K562 (cell line): Measurements from ENCODE around the gene SNRNP40. TPM values are rescaled to one million over a fixed set of nuclear protein-coding genes. Genes with fewer than 3 reads are reported as not detected.

Experiments used
- ATAC-seq: fragments of 200-7000 bp; cut with Tn5 transposase; 3 replicates; pipeline ENCODE4 v1.9.1; 2020; ENCODE audit warnings: moderate library complexity
- BruUV-seq: library from RNA; stranded (reverse); fragments of 400-500 nt; replicated peaks from 2 replicates; lab custom pipeline; 2021; lab: Mats Ljungman, UMichigan
- CTCF ChIA-PET: fragments of 300-600 bp; formaldehyde crosslinking; extraction: SDS; loops from one replicate; lab custom pipeline; 2021; ENCODE audit warnings: low intra/inter-chr PET ratio; lab: Yijun Ruan, JAX
- POLR2A ChIA-PET: fragments of 300-600, 350-650 bp; sonication (Branson Sonifier 250); formaldehyde crosslinking; extraction: SDS; loops from one replicate; lab custom pipeline; 2021; ENCODE audit warnings: antibody characterized with exemption, inconsistent platforms; lab: Yijun Ruan, JAX
- DNase-seq, 4 experiments: peaks; one replicate each; pipeline versions ENCODE4 v3.0.0 to v3.0.0-alpha.2; 2011 to 2018; ENCODE audit warnings: low spot score in 3 of 4, mixed read lengths in 3 of 4; ENCODE audit errors: extremely low read depth in 1 of 4
- FAIRE-seq: peaks from 2 replicates; lab custom pipeline; 2011; peaks lifted over from hg19 to GRCh38; lab: Jason Lieb, UNC
- H2AFZ ChIP-seq: 2 replicates; pipeline ENCODE4 v1.6.0; 2011; ENCODE audit warnings: low read depth, low read length, control low read depth, inconsistent platforms
- H3K27ac ChIP-seq: fragments of 200-600 bp; 3 replicates; pipeline ENCODE4 v1.8.0; 2011; ENCODE audit warnings: low read depth, mild to moderate bottlenecking, control low read depth, inconsistent platforms, low read length, moderate library complexity, mixed read lengths; ENCODE audit errors: extremely low read depth
- H3K27me3 ChIP-seq, 2 experiments: fragments of 300-600 bp in 1 of 2; 2 replicates in 1 of 2; 3 replicates in 1 of 2; pipeline versions ENCODE4 v1.6.0 to v1.8.0; 2011; ENCODE audit warnings: inconsistent platforms in 2 of 2, low read length in 2 of 2, mild to moderate bottlenecking in 1 of 2, mixed read lengths in 1 of 2, moderate library complexity in 1 of 2; ENCODE audit not compliant: control insufficient read depth in 2 of 2, insufficient read depth in 2 of 2
- H3K36me3 ChIP-seq: fragments of 300-600 bp; 3 replicates; pipeline ENCODE4 v1.8.0; 2011; ENCODE audit warnings: mild to moderate bottlenecking, low read length, inconsistent platforms; ENCODE audit not compliant: control insufficient read depth, insufficient read depth
- H3K4me1 ChIP-seq, 2 experiments: fragments of 200-600 bp in 1 of 2; replicated peaks in 1 of 2; 2 replicates in 1 of 2; 3 replicates in 1 of 2; pipeline versions ENCODE4 v1.5.1 to v1.8.0; 2011; ENCODE audit warnings: inconsistent platforms in 2 of 2, low read length in 2 of 2, mild to moderate bottlenecking in 1 of 2, mixed read lengths in 1 of 2, moderate library complexity in 1 of 2; ENCODE audit not compliant: control insufficient read depth in 2 of 2, insufficient read depth in 2 of 2
- H3K4me2 ChIP-seq: 2 replicates; pipeline ENCODE4 v1.6.1; 2011; ENCODE audit warnings: low read length, control low read depth, inconsistent platforms, mixed read lengths; ENCODE audit not compliant: insufficient read depth
- H3K4me3 ChIP-seq: fragments of 200-600 bp; sonication (generic), shearing (Covaris generic); 2 replicates; pipeline ENCODE4 v1.5.1; 2016; ENCODE audit warnings: control low read depth, inconsistent platforms
- H3K79me2 ChIP-seq: fragments of 200-600 bp; 3 replicates; pipeline ENCODE4 v1.8.0; 2011; ENCODE audit warnings: low read length, inconsistent platforms; ENCODE audit not compliant: control insufficient read depth, insufficient read depth
- H3K9ac ChIP-seq, 2 experiments: 2 replicates each; pipeline versions ENCODE4 v1.6.0 to v1.6.1; 2011; ENCODE audit warnings: low read depth in 2 of 2, low read length in 2 of 2, control low read depth in 1 of 2, inconsistent platforms in 1 of 2, mild to moderate bottlenecking in 1 of 2, mixed read lengths in 1 of 2; ENCODE audit not compliant: insufficient read depth in 1 of 2
- H3K9me1 ChIP-seq: one replicate; pipeline ENCODE4 v1.6.0; 2011; ENCODE audit warnings: inconsistent platforms, mild to moderate bottlenecking, low read length, moderate library complexity; ENCODE audit not compliant: control insufficient read depth, insufficient read depth
- H3K9me3 ChIP-seq: replicated peaks from 2 replicates; pipeline ENCODE4 v1.5.1; 2011; ENCODE audit warnings: low read depth, low read length, inconsistent platforms; ENCODE audit not compliant: control insufficient read depth, insufficient read depth
- H4K20me1 ChIP-seq: replicated peaks from 2 replicates; pipeline ENCODE4 v1.6.1; 2011; ENCODE audit warnings: low read length, inconsistent platforms, mixed read lengths; ENCODE audit not compliant: control insufficient read depth, insufficient read depth
- ESRRB ChIP-seq: fragments of 250-450 bp; sonication (Bioruptor Pico); IDR thresholded peaks from 2 replicates; pipeline ENCODE4 v1.5.0; 2020; ENCODE audit warnings: mild to moderate bottlenecking, moderate library complexity, borderline replicate concordance
- HIVEP1 ChIP-seq: fragments of 250-450 bp; sonication (Bioruptor Pico); IDR thresholded peaks from 2 replicates; pipeline ENCODE4 v1.4.0; 2020; ENCODE audit warnings: mild to moderate bottlenecking
- HNRNPK ChIP-seq: fragments of 200-400 bp; formaldehyde crosslinking; IDR thresholded peaks from one replicate; pipeline ENCODE4 v1.6.1; 2018; ENCODE audit warnings: mild to moderate bottlenecking, low read depth, low read length; ENCODE audit not compliant: poor library complexity, severe bottlenecking
- MYC ChIP-seq, 2 experiments: fragments of 250-450 bp in 1 of 2; sonication (Bioruptor Pico) in 1 of 2; IDR thresholded peaks; 2 replicates each; pipeline versions ENCODE4 v1.5.1 to v1.6.1; 2012 to 2021; ENCODE audit warnings: low read depth in 2 of 2, borderline replicate concordance in 1 of 2, improper control_type of control experiment in 1 of 2, low read length in 1 of 2, mild to moderate bottlenecking in 1 of 2, moderate library complexity in 1 of 2
- NFIX ChIP-seq: fragments of 250-450 bp; sonication (Bioruptor Pico); IDR thresholded peaks from 2 replicates; pipeline ENCODE4 v1.4.0; 2020; ENCODE audit warnings: low read depth, mild to moderate bottlenecking, moderate library complexity
- SAFB2 ChIP-seq: fragments of 200-400 bp; formaldehyde crosslinking; IDR thresholded peaks from 2 replicates; pipeline ENCODE4 v1.6.1; 2018; ENCODE audit warnings: borderline replicate concordance, low read length, low read depth, moderate library complexity; ENCODE audit not compliant: severe bottlenecking
- SIRT6 ChIP-seq: IDR thresholded peaks from one replicate; pipeline ENCODE4 v1.6.1; 2012; ENCODE audit warnings: low read depth, mild to moderate bottlenecking, control low read depth, inconsistent platforms, low read length, moderate library complexity
- WGBS: fragments of 100-300 bp; shearing (Covaris generic); methylation state at CpG from one replicate; pipeline ENCODE4 v1.1.6; 2016; ENCODE audit warnings: low coverage, mixed read lengths; ENCODE audit not compliant: insufficient coverage; ENCODE audit errors: missing lambda C conversion rate; 5-methylcytosine and 5-hydroxymethylcytosine counted together
- in situ Hi-C: fragments of 300-500 bp; cut with MboI; formaldehyde crosslinking; loops from 4 replicates; pipeline ENCODE4 v1.15.0; 2018; ENCODE audit warnings: inconsistent platforms, mixed read lengths
- intact Hi-C: fragments of 100-400 bp; cut with micrococcal nuclease; formaldehyde crosslinking; loops from 2 replicates; pipeline ENCODE4 v1.14.2; 2022
- polyA plus RNA-seq, 8 experiments: library from polyadenylated mRNA; depleted of rRNA in 4 of 8; stranded (reverse) in 5 of 8; unstranded in 3 of 8; fragments of >200 nt; fragmentation: Nextera tagmentation in 2 of 8; fragmentation: Illumina TruSeq in 1 of 8; extraction: Ambion mirVana in 2 of 8; extraction: Trizol in 1 of 8; gene quantifications; 2 replicates each; pipeline versions ENCODE4 v1.2.1 to v1.2.3, GENCODE V29; 2011 to 2014; ENCODE audit warnings: inconsistent platforms in 1 of 8, missing spikeins in 1 of 8
- total RNA-seq, 7 experiments: library from RNA; depleted of rRNA in 6 of 7; stranded (reverse); fragments of >200 nt in 6 of 7; fragmentation: Illumina TruSeq in 2 of 7; extraction: Trizol in 2 of 7; gene quantifications; 2 replicates each; pipeline versions ENCODE4 v1.2.1 to v1.2.3, GENCODE V29; 2011 to 2021; ENCODE audit warnings: low replicate concordance in 1 of 7
- TF ChIP-seq, protein P1 (sequence below), 2 experiments: fragments of 450-650 bp; IDR thresholded peaks; 2 replicates each; pipeline ENCODE4 v1.6.1; 2016; ENCODE audit warnings: mild to moderate bottlenecking in 2 of 2, borderline replicate concordance in 1 of 2, low read depth in 1 of 2, moderate library complexity in 1 of 2
- TF ChIP-seq, protein P2 (sequence below): fragments of 250-450 bp; sonication (Bioruptor Pico); IDR thresholded peaks from 2 replicates; pipeline ENCODE4 v1.8.0; 2021; ENCODE audit warnings: moderate library complexity, mild to moderate bottlenecking, inconsistent platforms
- TF ChIP-seq, protein P3 (sequence below), 3 experiments: fragments of 200-800 bp in 1 of 3; sonication (Bioruptor generic) in 1 of 3; sonication (generic) in 1 of 3; formaldehyde crosslinking in 1 of 3; IDR thresholded peaks; 2 replicates each; pipeline versions ENCODE4 v1.6.1 to v1.8.0; 2016 to 2022; ENCODE audit warnings: mild to moderate bottlenecking in 2 of 3, missing compliant biosample characterization in 2 of 3, missing genetic modification characterization in 2 of 3, missing genetic modification reagents in 1 of 3

SNRNP40 gene
- total and polyA plus RNA-seq, 9 of the 15 experiments (the other 6 are each of a cell fraction or from before 2014, with no cell fraction given), result 48.7 to 278 (median 163) TPM

DNA sequence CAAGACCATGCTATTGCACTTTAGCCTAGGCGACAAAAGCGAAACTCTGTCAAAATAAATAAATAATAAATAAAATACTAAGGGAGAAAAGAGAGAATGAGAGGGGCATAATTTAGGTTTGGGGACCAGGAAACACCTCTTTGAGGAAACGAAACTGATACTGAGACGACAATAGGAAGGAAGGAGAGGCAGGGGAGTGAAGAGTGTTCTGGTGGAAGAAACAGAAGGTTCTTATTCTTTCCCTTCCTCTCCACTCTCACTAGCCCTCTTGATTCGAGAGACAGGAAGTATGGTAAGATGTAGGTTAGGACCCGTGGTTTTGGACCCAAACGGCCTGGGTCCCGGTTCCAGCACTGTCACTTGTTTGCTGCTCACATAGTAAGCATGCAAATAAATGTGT, 55.3 kb downstream of the SNRNP40 start:
- H3K4me3 ChIP-seq, result no peak overlapping the region
- ChIA-PET CTCF (no interaction called here), POLR2A (no interaction called here)
- DNase-seq, result no peak
- in situ Hi-C loops, result no loop called here
- H3K9ac ChIP-seq, result no peak overlapping the region
- H2AFZ ChIP-seq, result no peak overlapping the region
- FAIRE-seq, result no peak
- peaks cover 0 to 10% of the 10 kb centered on the region in 2 experiments; a peak in 2 of 5 replicates for H3K4me1 ChIP-seq
- H3K4me2 ChIP-seq, result no peak overlapping the region
- H3K27ac ChIP-seq, result no peak overlapping the region
- no peak for ATAC-seq
- 3% methylated on average over 8 of the region's 8 CpGs for WGBS
- intact Hi-C loops, result no loop called here
- BruUV-seq, result no TSS peak
- peaks cover 55 to 67% of the 10 kb centered on the region in 2 experiments for H3K27me3 ChIP-seq
- H3K79me2 ChIP-seq, result no peaks in the 10 kb centered on the region
- H4K20me1 ChIP-seq, result peaks cover 11% of the 10 kb centered on the region
- no peaks in the 10 kb centered on the region; the same call in 1 of the 2 replicates for H3K9me3 ChIP-seq
- no peaks in the 10 kb centered on the region for H3K36me3 ChIP-seq
- no peaks in the 10 kb centered on the region for H3K9me1 ChIP-seq
- TF ChIP-seq, protein P1, sequence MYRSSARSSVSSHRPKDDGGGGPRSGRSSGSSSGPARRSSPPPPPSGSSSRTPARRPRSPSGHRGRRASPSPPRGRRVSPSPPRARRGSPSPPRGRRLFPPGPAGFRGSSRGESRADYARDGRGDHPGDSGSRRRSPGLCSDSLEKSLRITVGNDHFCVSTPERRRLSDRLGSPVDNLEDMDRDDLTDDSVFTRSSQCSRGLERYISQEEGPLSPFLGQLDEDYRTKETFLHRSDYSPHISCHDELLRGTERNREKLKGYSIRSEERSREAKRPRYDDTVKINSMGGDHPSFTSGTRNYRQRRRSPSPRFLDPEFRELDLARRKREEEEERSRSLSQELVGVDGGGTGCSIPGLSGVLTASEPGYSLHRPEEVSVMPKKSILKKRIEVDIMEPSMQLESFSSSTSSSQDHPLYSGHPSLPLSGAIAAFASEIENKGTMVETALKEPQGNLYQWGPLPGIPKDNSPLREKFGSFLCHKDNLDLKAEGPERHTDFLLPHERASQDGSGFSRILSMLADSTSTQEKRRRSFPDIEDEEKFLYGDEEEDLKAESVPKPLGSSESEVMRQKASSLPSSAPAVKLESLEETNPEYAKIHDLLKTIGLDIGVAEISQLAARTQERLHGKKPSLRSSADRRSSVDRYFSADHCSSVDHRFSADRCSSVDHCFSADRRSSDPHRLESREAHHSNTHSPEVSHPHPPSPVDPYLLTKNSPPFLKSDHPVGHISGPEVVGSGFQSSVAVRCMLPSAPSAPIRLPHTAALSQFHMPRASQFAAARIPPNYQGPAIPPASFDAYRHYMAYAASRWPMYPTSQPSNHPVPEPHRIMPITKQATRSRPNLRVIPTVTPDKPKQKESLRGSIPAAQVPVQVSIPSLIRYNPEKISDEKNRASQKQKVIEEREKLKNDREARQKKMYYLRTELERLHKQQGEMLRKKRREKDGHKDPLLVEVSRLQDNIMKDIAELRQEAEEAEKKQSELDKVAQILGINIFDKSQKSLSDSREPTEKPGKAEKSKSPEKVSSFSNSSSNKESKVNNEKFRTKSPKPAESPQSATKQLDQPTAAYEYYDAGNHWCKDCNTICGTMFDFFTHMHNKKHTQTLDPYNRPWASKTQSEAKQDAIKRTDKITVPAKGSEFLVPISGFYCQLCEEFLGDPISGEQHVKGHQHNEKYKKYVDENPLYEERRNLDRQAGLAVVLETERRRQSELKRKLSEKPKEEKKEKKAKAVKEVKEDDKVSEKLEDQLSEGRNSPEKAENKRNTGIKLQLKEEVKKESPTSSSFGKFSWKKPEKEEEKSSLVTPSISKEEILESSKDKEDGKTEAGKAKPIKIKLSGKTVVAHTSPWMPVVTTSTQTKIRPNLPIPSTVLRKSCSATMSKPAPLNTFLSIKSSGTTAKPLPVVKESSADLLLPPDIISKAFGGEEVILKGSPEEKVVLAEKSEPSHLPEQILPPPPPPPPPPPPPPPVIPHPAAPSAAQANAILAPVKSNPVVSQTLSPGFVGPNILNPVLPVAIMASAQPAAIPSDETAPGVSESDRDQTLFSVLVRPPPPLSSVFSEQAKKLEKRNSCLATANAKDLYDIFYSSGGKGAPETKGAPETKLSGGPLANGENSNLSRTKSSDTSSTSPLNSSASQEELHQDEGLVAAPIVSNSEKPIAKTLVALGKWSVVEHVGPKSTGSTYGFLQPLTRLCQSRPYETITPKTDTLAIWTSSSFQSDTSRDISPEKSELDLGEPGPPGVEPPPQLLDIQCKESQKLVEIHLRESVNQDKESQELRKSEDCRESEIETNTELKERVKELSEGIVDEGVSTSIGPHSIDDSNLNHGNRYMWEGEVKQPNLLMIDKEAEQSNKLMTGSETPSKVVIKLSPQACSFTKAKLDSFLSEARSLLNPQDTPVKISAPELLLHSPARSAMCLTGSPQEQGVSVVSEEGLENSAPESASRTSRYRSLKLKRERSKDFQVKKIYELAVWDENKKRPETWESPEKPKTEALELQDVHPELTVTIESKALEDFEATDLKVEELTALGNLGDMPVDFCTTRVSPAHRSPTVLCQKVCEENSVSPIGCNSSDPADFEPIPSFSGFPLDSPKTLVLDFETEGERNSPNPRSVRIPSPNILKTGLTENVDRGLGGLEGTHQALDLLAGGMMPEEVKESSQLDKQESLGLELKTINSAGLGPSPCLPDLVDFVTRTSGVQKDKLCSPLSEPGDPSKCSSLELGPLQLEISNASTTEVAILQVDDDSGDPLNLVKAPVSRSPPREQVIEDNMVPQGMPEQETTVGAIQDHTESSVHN (IDR thresholded peaks at IDR 0.05; ENCODE audit: borderline replicate concordance in 1 of 2, low read depth in 1 of 2), result no peak
- TF ChIP-seq, protein P2, sequence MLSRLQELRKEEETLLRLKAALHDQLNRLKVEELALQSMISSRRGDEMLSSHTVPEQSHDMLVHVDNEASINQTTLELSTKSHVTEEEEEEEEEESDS (CRISPR knock-in tag), result no peak
- TF ChIP-seq NFIX (CRISPR knock-in tag) (no peak), HNRNPK (no peak), MYC (IDR thresholded peaks at IDR 0.05; ENCODE audit: low read depth, low read length) (no peak), MYC (CRISPR knock-in tag; IDR thresholded peaks at IDR 0.05; ENCODE audit: borderline replicate concordance, low read depth) (no peak), SAFB2 (no peak), SIRT6 (no peak), ESRRB (CRISPR knock-in tag) (no peak), HIVEP1 (no peak)
- TF ChIP-seq, protein P3, sequence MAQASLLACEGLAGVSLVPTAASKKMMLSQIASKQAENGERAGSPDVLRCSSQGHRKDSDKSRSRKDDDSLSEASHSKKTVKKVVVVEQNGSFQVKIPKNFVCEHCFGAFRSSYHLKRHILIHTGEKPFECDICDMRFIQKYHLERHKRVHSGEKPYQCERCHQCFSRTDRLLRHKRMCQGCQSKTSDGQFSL (CRISPR knock-in tag; IDR thresholded peaks at IDR 0.05), result no peak
- TF ChIP-seq, protein P3 (tag; IDR thresholded peaks at IDR 0.05), result no peak
